Mesodermal cell (in vitro differentiated cells): Measurements from ENCODE around the gene IQGAP2.

Experiments used
- H3K27ac ChIP-seq: 2 replicates; pipeline ENCODE4 v1.7.0; 2013; ENCODE audit warnings: mild to moderate bottlenecking, low read depth, low read length, moderate library complexity; ENCODE audit not compliant: severe bottlenecking
- H3K36me3 ChIP-seq: 2 replicates; pipeline ENCODE4 v1.7.1; 2013; ENCODE audit warnings: mild to moderate bottlenecking, low read length, moderate library complexity; ENCODE audit not compliant: control insufficient read depth, insufficient read depth
- H3K4me1 ChIP-seq: one replicate; pipeline ENCODE4 v1.7.1; 2013; ENCODE audit warnings: mild to moderate bottlenecking, low read length; ENCODE audit not compliant: insufficient read depth, control insufficient read depth, poor library complexity, severe bottlenecking
- H3K4me3 ChIP-seq: 2 replicates; pipeline ENCODE4 v1.7.0; 2013; ENCODE audit warnings: low read length, control low read depth, mild to moderate bottlenecking; ENCODE audit not compliant: insufficient read depth, poor library complexity, severe bottlenecking; ENCODE audit errors: extremely low read depth
- H3K9me3 ChIP-seq: 2 replicates; pipeline ENCODE4 v1.7.1; 2013; ENCODE audit warnings: mild to moderate bottlenecking, low read length, moderate library complexity; ENCODE audit not compliant: control insufficient read depth
- WGBS, 2 experiments: methylation state at CpG; one replicate each; pipeline ENCODE4 v1.1.5; 2013; ENCODE audit warnings: missing lambda C conversion rate in 2 of 2; ENCODE audit not compliant: insufficient coverage in 2 of 2; 5-methylcytosine and 5-hydroxymethylcytosine counted together

IQGAP2 gene

DNA sequence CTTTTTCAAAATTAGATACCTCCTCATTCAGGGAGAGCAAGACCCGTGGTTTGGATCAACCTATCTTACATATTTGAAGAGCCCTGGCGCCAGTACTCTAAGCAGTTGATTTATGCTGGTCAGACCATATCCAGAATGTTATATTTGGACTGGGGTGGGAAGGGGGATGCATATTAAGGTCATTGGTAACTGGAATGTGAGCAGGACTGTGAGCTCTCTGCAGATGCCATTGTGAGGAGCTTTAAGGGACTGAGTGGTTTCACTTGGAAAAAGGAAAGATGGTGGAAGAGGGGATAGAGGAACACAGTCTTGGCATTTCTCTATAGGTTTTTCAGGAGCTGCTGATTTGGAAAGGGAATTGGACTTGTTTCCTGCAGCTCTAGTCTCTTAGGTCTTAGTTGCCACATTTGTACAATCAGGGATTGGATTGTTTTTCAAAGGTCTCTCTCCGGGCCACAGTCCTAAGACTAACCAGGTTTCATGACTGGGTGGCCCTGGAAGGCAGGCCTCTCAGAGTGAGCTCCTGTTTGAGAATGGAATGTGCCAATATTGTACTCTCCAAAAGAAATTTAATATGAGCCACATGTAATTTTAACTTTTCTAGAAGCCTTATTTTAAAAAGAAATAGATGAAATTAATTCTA is 287.1 kb downstream of the IQGAP2 start:
- Histone ChIP-seq H3K36me3 (no peaks in the 10 kb centered on the region), H3K4me1 (peaks cover 32% of the 10 kb centered on the region), H3K9me3 (no peaks in the 10 kb centered on the region), H3K27ac (peak overlapping the region; percentile 51), H3K4me3 (no peak overlapping the region)
- WGBS, 2 experiments: 100% methylated on average over 1 of the region's 3 CpGs; no CpG with 5 or more reads in 1 of the 2 experiments

DNA sequence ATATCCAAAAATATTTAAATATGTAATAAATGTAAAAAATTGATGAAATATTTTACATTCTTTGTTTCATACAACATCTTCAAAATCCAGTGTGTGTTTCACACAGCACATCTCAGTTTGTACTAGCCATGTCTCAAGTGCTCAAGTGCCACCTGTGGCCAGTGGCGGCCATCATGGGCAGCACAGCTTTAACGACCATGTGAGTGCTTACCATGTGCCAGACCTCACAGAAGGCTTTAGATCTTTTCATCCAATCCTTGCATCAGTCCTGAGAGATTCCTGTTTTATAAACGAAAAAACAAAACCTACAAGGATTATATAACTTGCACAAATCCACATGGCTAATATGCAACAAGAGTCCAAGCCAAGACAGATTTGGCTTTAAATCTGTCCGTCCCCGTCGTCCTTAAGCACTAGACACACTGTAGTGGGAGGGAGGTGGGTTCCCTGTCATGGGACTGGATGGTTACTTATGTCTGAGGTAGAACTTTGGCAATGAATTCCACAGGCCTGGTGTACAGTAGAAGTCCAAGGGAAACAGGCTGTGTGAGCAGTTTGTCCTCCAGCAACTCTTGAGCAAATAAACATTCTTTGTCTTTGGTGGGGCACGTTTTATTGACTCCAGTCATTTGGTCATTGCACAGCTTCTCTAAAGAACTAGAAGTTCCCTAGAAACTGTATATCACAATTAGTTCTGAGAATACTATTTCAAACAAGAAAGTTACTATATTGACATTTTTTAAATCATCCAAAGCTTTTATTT is 287.8 kb downstream of the IQGAP2 start:
- Histone ChIP-seq H3K4me3 (no peak overlapping the region), H3K36me3 (no peaks in the 10 kb centered on the region), H3K9me3 (no peaks in the 10 kb centered on the region), H3K27ac (peak overlapping the region; percentile 52), H3K4me1 (peaks cover 32% of the 10 kb centered on the region)
- 93 to 96% methylated on average over 4 to 6 of the region's 7 CpGs for WGBS, 2 experiments

DNA sequence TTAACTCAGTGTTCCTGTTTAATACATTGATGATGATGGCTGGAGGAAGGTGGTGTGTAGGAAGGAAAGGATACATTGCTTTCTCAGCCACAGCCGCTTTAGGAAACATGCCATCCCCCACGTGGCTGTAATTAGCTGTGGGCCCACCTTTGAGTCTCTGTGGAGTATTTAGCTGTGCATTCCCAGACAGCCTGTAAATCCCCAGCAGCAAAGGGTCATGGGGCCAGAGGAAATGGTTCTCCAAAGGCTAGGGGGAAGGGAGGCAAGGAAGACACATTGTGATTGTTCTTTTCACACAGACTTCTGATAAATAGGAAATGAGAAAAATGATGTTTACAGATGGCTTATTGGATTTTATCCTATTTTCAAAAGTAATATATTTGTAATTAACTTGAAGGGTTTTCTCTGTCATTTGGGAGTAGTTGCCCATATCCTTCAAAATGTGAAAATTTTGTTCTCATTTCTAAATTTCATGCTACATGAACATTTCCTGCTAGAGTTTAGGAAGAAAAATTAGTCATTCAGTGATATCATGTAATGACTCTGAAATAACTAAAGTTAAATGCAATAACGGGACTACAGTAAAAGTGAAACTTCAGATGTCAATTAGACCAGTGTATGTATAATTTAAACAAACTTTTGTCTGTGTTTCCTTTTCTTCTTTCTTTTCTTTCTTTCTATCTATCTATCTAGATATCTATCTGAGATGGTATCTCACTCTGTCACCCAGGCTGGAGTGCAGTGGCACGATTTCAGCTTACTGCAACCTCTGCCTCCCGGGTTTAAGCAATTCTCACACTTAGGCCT is 288.6 kb downstream of the IQGAP2 start:
- WGBS, 2 experiments: 58 to 70% methylated on average over 4 of the region's 5 CpGs
- H3K36me3 ChIP-seq: no peaks in the 10 kb centered on the region
- peak overlapping the region; percentile 52 for H3K27ac ChIP-seq

DNA sequence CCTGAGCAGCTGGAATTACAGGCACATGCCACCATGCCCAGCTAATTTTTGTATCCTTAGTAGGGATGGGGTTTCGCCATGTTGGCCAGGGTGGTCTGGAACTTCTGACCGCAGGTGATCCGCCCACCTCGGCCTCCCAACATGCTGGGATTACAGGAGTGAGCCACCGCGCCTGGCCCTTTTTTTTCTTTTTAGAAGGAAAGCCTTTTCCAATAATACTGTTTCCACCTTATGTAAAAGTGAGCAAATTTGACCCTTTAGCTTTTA is 289.1 kb downstream of the IQGAP2 start:
- no peak overlapping the region for H3K4me3 ChIP-seq
- H3K36me3 ChIP-seq: no peaks in the 10 kb centered on the region
- H3K4me1 ChIP-seq: peaks cover 32% of the 10 kb centered on the region
- H3K27ac ChIP-seq: peak overlapping the region; percentile 52
- H3K9me3 ChIP-seq: no peaks in the 10 kb centered on the region
- 94 to 100% methylated on average over 3 to 6 of the region's 6 CpGs for WGBS, 2 experiments

More for the DNA sequence above, 288.6 kb downstream of the IQGAP2 start:
- peaks cover 32% of the 10 kb centered on the region for H3K4me1 ChIP-seq
- H3K4me3 ChIP-seq: no peak overlapping the region
- H3K9me3 ChIP-seq: no peaks in the 10 kb centered on the region

DNA sequence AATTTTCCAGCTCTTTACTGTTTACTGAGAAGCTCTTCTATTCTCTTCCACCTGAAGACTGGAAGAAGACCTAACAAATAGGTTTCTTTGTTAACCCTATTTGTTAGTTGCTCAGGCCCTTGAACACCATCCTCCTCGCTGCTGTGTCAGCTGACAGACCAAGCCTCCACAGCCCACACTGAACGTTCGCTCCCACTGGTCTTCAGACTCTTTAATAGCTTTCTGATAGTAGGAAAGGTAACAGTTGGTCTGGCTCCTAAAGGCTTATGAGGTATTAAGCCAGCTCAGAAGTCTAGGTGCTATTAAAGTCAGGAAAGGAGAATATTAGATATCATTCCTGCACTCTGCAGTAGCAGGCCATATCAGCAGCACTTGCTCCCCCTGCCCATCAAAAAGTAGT is 289.6 kb downstream of the IQGAP2 start:
- 90% methylated on average over 3 of the region's 3 CpGs; no CpG with 5 or more reads in 1 of the 2 experiments for WGBS, 2 experiments
- Histone ChIP-seq H3K36me3 (no peaks in the 10 kb centered on the region), H3K4me3 (no peak overlapping the region), H3K4me1 (peaks cover 32% of the 10 kb centered on the region), H3K27ac (no peak overlapping the region), H3K9me3 (no peaks in the 10 kb centered on the region)

DNA sequence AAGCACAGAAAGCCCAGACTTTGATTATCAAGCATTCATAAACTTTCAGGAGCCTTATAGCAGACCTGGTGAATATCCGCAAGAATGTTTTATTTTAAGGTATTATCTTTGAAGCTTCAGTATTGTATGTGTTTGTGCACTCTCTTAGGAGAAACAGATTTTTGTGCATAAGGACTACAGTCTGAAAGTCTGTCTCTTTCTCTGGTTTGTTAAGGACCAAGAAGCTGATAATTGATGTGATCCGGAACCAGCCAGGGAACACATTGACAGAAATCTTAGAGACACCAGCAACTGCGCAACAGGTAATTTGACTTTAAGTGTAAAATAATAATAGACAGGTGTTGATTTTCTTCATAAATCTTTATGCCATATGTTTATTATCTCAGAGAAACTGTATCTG is 290.1 kb downstream of the IQGAP2 start:
- WGBS, 2 experiments: 100% methylated on average over 1 to 3 of the region's 3 CpGs
- H3K4me1 ChIP-seq: peaks cover 32% of the 10 kb centered on the region
- H3K4me3 ChIP-seq: no peak overlapping the region
- H3K27ac ChIP-seq: no peak overlapping the region
- no peaks in the 10 kb centered on the region for H3K9me3 ChIP-seq
- no peaks in the 10 kb centered on the region for H3K36me3 ChIP-seq

DNA sequence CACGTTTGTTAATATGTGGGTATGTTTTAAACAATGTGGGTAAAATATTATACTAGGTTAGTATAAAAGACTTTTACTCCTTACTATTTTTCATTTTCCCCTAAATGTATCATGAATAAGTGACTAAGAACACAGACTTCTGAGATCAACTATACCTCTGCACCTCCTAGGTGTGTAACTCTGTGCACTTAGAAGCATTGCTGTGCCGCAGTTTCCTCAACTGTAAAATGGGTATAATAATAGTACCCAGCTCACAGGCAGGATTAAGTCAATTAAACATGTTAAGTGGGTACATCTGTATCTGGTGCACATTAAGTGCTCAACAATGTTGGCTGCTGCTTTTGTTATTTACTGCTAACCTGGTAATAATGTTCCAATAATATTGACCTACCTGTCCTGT is 291.2 kb downstream of the IQGAP2 start:
- WGBS, 2 experiments: no CpG with 5 or more reads among the region's 2 CpGs
- no peaks in the 10 kb centered on the region for H3K9me3 ChIP-seq
- H3K4me1 ChIP-seq: peaks cover 32% of the 10 kb centered on the region
- no peak overlapping the region for H3K4me3 ChIP-seq
- no peak overlapping the region for H3K27ac ChIP-seq
- no peaks in the 10 kb centered on the region for H3K36me3 ChIP-seq

DNA sequence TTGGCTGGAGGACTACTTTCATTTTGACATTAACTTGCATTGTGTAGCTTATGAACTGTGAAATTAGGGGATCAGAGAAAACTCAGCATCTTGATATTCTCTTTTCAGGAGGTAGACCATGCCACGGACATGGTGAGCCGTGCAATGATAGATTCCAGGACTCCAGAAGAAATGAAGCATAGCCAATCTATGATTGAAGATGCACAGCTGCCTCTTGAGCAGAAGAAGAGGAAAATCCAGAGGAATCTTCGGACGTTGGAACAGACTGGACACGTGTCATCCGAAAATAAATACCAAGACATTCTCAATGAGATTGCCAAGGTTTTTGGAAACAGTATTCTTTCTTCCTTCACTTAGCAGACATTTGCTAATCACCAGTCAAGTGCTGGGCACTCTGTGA is 292.3 kb downstream of the IQGAP2 start:
- 95 to 97% methylated on average over 5 to 6 of the region's 6 CpGs for WGBS, 2 experiments
- H3K36me3 ChIP-seq: no peaks in the 10 kb centered on the region

DNA sequence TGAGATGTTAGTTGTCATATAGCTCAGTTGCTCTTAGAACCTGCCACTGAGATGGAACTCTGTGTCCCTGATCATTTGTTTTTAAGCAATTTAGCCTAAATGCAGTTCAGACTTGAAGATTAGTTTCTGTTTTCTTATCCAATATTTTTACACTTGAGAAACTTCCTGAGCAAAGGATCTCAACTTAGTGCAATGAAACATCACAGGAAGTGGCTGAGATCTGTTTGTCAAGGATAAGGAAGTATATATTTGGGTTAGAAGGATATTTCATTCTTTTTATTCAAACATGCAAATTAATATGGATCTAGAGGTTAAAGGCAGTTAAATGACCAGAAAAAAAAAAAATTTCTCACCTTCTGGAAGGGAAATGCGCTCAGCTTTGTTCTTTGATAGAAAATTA is 293.2 kb downstream of the IQGAP2 start:
- Histone ChIP-seq H3K36me3 (no peaks in the 10 kb centered on the region), H3K9me3 (no peaks in the 10 kb centered on the region)
- 88% methylated on average over 1 of the region's 1 CpG; no CpG with 5 or more reads in 1 of the 2 experiments for WGBS, 2 experiments

More for the DNA sequence above, 292.3 kb downstream of the IQGAP2 start:
- Histone ChIP-seq H3K4me3 (no peak overlapping the region), H3K27ac (no peak overlapping the region), H3K9me3 (no peaks in the 10 kb centered on the region), H3K4me1 (peaks cover 22% of the 10 kb centered on the region)

DNA sequence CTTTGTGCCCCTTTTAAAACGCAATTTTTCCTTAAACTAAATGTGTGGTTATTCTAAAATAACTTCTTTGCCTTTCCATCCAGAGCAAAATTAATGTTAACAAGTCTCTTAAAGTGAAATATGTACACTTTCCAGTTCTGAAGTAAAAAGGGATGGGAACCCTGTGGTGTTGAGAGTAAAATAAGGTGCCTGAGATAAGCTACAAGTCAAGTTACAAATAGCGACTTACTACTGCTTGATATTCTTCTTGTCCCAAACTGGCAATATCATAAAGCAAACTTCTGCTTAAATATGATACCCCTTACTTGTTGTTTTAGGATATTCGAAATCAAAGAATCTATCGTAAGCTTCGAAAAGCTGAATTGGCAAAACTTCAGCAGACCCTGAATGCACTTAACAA is 294.6 kb downstream of the IQGAP2 start:
- H3K9me3 ChIP-seq: no peaks in the 10 kb centered on the region
- no peaks in the 10 kb centered on the region for H3K36me3 ChIP-seq
- no peak overlapping the region for H3K27ac ChIP-seq
- WGBS, 2 experiments: 100% methylated on average over 4 of the region's 5 CpGs; no CpG with 5 or more reads in 1 of the 2 experiments
- no peak overlapping the region for H3K4me3 ChIP-seq
- peaks cover 3% of the 10 kb centered on the region for H3K4me1 ChIP-seq

More for the DNA sequence above, 293.2 kb downstream of the IQGAP2 start:
- H3K27ac ChIP-seq: no peak overlapping the region
- peaks cover 15% of the 10 kb centered on the region for H3K4me1 ChIP-seq
- H3K4me3 ChIP-seq: no peak overlapping the region
